ENCODE results near the gene NRIP3. TPM values are rescaled to one million over a fixed set of nuclear protein-coding genes. Genes with fewer than 3 reads are reported as not detected.
"Not testable (repeated sequence)": the region's sequence is repeated elsewhere in the genome, so short reads cannot be mapped to it uniquely, and the experiment has no call there.

The NRIP3 gene
- total RNA-seq, 1 donor from 2014 or later, result 0.56 TPM

- Histone ChIP-seq H3K4me1 (no peaks in the 10 kb centered on the region), H3K4me3 (no peak within 1 kb of the TSS), H3K27ac (no peak within 1 kb of the TSS), H3K27me3 (ENCODE audit: low read depth) (no peaks in the 10 kb centered on the region), H3K9me3 (no peaks in the 10 kb centered on the region), H3K36me3 (peaks cover 9% of the 10 kb centered on the region)
- DNase-seq (no peak), ATAC-seq (no peak)
- intact Hi-C loops (cut with DNase I), result no loop called here
- TF ChIP-seq CTCF (IDR thresholded peaks at IDR 0.05), result no peak
Observed at GRCh38 chr11:8942518-8943066, 61.2 kb downstream of the NRIP3 start, which contains the start of gene ASCL3. Gene ASCL3, minus strand, starts transcription at chr11:8943016. Its CDS starts 4,855 bp downstream, at chr11:8938161.

- ATAC-seq (no peak), DNase-seq (no peak)
- Histone ChIP-seq H3K4me3 (no peak overlapping the region), H3K9me3 (no peaks in the 10 kb centered on the region), H3K27me3 (ENCODE audit: low read depth) (no peaks in the 10 kb centered on the region), H3K36me3 (no peaks in the 10 kb centered on the region), H3K27ac (no peak overlapping the region), H3K4me1 (no peaks in the 10 kb centered on the region)
- intact Hi-C loops (cut with DNase I), result no loop called here
- no peak for TF ChIP-seq CTCF (IDR thresholded peaks at IDR 0.05)
Observed at GRCh38 chr11:8941341-8942103, 62.3 kb downstream of the NRIP3 start.

GRCh38 chr11:8937659-8938058 is 66.1 kb downstream of the NRIP3 start:
- Histone ChIP-seq H3K36me3 (no peaks in the 10 kb centered on the region), H3K9me3 (no peaks in the 10 kb centered on the region), H3K27me3 (ENCODE audit: low read depth) (no peaks in the 10 kb centered on the region), H3K27ac (no peak overlapping the region), H3K4me1 (no peaks in the 10 kb centered on the region), H3K4me3 (no peak overlapping the region)
- ATAC-seq (no peak), DNase-seq (no peak)
- TF ChIP-seq CTCF (IDR thresholded peaks at IDR 0.05), result no peak
- intact Hi-C loops (cut with DNase I), result no loop called here

GRCh38 chr11:8937159-8937558 is 66.6 kb downstream of the NRIP3 start:
- Histone ChIP-seq H3K36me3 (no peaks in the 10 kb centered on the region), H3K4me3 (no peak overlapping the region), H3K4me1 (no peaks in the 10 kb centered on the region), H3K9me3 (no peaks in the 10 kb centered on the region), H3K27me3 (ENCODE audit: low read depth) (no peaks in the 10 kb centered on the region), H3K27ac (no peak overlapping the region)
- ATAC-seq, result no peak
- intact Hi-C loops (cut with DNase I), result no loop called here
- TF ChIP-seq CTCF (IDR thresholded peaks at IDR 0.05), result no peak
- DNase-seq, result no peak

GRCh38 chr11:8935789-8936188 is 68.0 kb downstream of the NRIP3 start:
- H3K4me3 ChIP-seq; H3K4me1 ChIP-seq; H3K9me3 ChIP-seq; H3K27me3 ChIP-seq (ENCODE audit: low read depth); DNase-seq; intact Hi-C loops (cut with DNase I); H3K36me3 ChIP-seq; H3K27ac ChIP-seq; ATAC-seq: not testable (repeated sequence)

All from lower lobe of right lung (tissue), 2 donors.